ENCODE results near the gene TREML4. TPM values are rescaled to one million over a fixed set of nuclear protein-coding genes. Genes with fewer than 3 reads are reported as not detected.

Gene TREML4
- total and polyA plus RNA-seq, 2 donors (not counting 1 experiment from before 2014, with no cell fraction given): 1.7 TPM; not detected in 1

DNA sequence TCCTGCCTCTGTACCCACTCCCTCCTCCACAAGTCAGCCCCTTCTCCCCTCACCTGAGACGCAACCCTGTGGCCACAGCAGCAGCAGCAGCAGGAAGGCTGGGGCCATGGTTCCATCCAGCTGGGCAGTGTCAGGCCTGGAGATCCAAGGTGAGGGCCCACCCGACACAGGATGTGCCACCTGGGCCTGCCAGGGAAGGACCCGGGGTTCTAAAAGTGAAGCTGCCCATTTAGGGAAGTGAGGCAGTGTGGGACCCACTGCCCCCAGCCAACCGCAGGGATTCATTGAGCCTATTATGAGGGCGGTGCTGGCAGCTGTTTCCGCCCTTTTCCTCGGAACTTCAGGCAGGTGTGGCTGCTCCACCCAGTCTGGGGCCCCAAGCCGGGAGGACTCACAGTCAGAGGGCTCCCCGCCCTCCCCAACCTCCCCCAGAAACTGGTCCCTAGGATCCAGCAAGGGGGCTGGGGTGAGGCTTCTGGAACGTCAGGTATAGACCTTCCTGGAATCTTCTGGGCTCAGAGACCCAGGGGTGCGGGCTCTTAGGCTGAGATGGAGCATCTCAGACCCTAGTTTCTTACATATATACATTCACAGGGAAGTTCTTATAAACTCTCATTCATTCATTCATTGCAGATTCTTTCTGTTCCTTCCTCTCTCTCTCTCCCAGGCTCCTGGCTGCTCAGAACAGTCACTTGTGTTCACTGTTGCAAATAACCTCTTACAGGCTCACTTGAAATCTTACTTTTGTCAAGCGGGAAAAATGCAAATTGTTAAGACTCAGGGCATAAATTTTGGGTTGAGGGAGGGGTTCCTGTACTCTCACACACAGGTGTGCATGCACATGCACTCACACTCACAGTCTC lies 27.0 kb upstream of the TREML4 start, which contains the start of gene TREML2:
Gene TREML2 (minus strand): TSS at position 249 of the 863 bp plus-strand sequence. CDS start 141 bp downstream, at position 108.
- Histone ChIP-seq H3K4me3 (ENCODE audit: control extremely low read depth in 1 of 5, extremely low read depth in 1 of 5, insufficient read depth in 1 of 5, low read depth in 2 of 5, low read length in 4 of 5) (peak within 1 kb of the TSS; percentile 46 to 62 (median 60)), H3K27ac (ENCODE audit: low read length in 2 of 2) (peak within 1 kb of the TSS; percentile 90 to 94), H4K20me1 (ENCODE audit: control insufficient read depth, insufficient read depth, low read length, poor library complexity, severe bottlenecking) (peaks cover 11% of the 10 kb centered on the region), H3K9ac (ENCODE audit: low read length) (peak within 1 kb of the TSS; percentile 63), H3K9me3 (ENCODE audit: control extremely low read depth in 1 of 3, control insufficient read depth in 2 of 3, insufficient read depth in 1 of 3, low read length in 2 of 3) (peaks cover 0 to 3% (median 0%) of the 10 kb centered on the region in 3 donors), H3K4me2 (replicated peaks; ENCODE audit: low read depth, low read length, poor library complexity, severe bottlenecking) (peak within 1 kb of the TSS; percentile 80), H3K4me1 (ENCODE audit: control insufficient read depth in 2 of 2, insufficient read depth in 2 of 2, low read length in 2 of 2) (peaks cover 68 to 72% of the 10 kb centered on the region in 2 donors), H2AFZ (ENCODE audit: insufficient read depth, low read depth, low read length, poor library complexity, severe bottlenecking) (peak within 1 kb of the TSS; percentile 41), H3K36me3 (replicated peaks in 1 of 2; ENCODE audit: control extremely low read depth in 1 of 2, control insufficient read depth in 1 of 2, extremely low read depth in 1 of 2, insufficient read depth in 2 of 2, low read length in 1 of 2) (peaks cover under 1 to 25% of the 10 kb centered on the region in 2 experiments), H3K27me3 (replicated peaks in 1 of 4; ENCODE audit: control extremely low read depth in 1 of 4, control insufficient read depth in 3 of 4, insufficient read depth in 4 of 4, low read length in 3 of 4) (no peaks in the 10 kb centered on the region), H3K79me2 (ENCODE audit: control insufficient read depth, insufficient read depth, low read length) (peaks cover 26% of the 10 kb centered on the region)
- ATAC-seq (ENCODE audit: low read depth) (peak; percentile 59), DNase-seq (peak; percentile 81)
- intact Hi-C loops (cut with micrococcal nuclease): loop anchor here (1.0 to 2.0 kb wide), 3 partner anchors 18 to 129 kb away; partner anchors contain the start of genes NFYA and OARD1
- TF ChIP-seq, protein P1, sequence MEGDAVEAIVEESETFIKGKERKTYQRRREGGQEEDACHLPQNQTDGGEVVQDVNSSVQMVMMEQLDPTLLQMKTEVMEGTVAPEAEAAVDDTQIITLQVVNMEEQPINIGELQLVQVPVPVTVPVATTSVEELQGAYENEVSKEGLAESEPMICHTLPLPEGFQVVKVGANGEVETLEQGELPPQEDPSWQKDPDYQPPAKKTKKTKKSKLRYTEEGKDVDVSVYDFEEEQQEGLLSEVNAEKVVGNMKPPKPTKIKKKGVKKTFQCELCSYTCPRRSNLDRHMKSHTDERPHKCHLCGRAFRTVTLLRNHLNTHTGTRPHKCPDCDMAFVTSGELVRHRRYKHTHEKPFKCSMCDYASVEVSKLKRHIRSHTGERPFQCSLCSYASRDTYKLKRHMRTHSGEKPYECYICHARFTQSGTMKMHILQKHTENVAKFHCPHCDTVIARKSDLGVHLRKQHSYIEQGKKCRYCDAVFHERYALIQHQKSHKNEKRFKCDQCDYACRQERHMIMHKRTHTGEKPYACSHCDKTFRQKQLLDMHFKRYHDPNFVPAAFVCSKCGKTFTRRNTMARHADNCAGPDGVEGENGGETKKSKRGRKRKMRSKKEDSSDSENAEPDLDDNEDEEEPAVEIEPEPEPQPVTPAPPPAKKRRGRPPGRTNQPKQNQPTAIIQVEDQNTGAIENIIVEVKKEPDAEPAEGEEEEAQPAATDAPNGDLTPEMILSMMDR (IDR thresholded peaks at IDR 0.05): no peak
- no peak for TF ChIP-seq EZH2 (IDR thresholded peaks at IDR 0.05; ENCODE audit: borderline replicate concordance, insufficient read depth, low read depth, low read length, poor library complexity, severe bottlenecking)
- Mint-ChIP-seq H3K9me3 (ENCODE audit: insufficient read depth) (no peaks in the 10 kb centered on the region), H3K27ac (peak within 1 kb of the TSS; percentile 97), H3K27me3 (no peaks in the 10 kb centered on the region), H3K4me1 (peaks cover 73% of the 10 kb centered on the region), H3K4me3 (peak within 1 kb of the TSS; percentile 73)
- POLR2A ChIA-PET: interaction anchor here (1.1 kb wide), 1 partner anchor 129 kb away, joined by 5 read pairs; the partner anchor contains the start of gene OARD1
- CTCF ChIA-PET: interaction anchor here (0.7 to 1.8 kb wide), 7 partner anchors 9 to 128 kb away, joined by 3 to 11 read pairs (median 5); partner anchors contain the start of gene NFYA
- 2% methylated on average over 8 of the region's 12 CpGs for WGBS (ENCODE audit: insufficient coverage)
